Activated T-cell treated with anti-CD3 and anti-CD28 coated beads for 4 hours (primary cell): ENCODE results near the gene IFT27.

Experiments
- DNase-seq: peaks from one replicate; pipeline ENCODE4 v3.0.0-alpha.2; 2020

IFT27 gene

GRCh38 chr22:36796552-36797175 lies 20.7 kb upstream of the IFT27 start:
- no peak for DNase-seq

GRCh38 chr22:36795633-36796032 lies 19.7 kb upstream of the IFT27 start:
- no peak for DNase-seq

- no peak for DNase-seq
Measured at GRCh38 chr22:36790648-36791047, 14.7 kb upstream of the IFT27 start.

- DNase-seq = no peak
Measured at GRCh38 chr22:36787204-36787988, 11.5 kb upstream of the IFT27 start.

- DNase-seq = no peak
Measured at GRCh38 chr22:36783743-36784142, 7.8 kb upstream of the IFT27 start.

GRCh38 chr22:36781656-36782627 lies 6.0 kb upstream of the IFT27 start:
- DNase-seq = peak; percentile 85

GRCh38 chr22:36778020-36778419 lies 2.1 kb upstream of the IFT27 start:
- DNase-seq = no peak

- no peak for DNase-seq
Measured at GRCh38 chr22:36776722-36777121, 803 bp upstream of the IFT27 start.

GRCh38 chr22:36775586-36775963 lies 344 bp downstream of the IFT27 start:
- DNase-seq = peak; percentile 15

GRCh38 chr22:36773935-36774334 lies 2.0 kb downstream of the IFT27 start:
- DNase-seq = no peak

GRCh38 chr22:36772451-36772850 lies 3.5 kb downstream of the IFT27 start:
- DNase-seq = no peak

GRCh38 chr22:36771356-36772063 lies 4.4 kb downstream of the IFT27 start:
- no peak for DNase-seq

GRCh38 chr22:36770513-36771231 lies 5.2 kb downstream of the IFT27 start:
- DNase-seq = no peak

- no peak for DNase-seq
Measured at GRCh38 chr22:36769541-36770512, 6.1 kb downstream of the IFT27 start.

GRCh38 chr22:36768616-36769015 lies 7.3 kb downstream of the IFT27 start:
- DNase-seq = no peak

GRCh38 chr22:36768141-36768540 lies 7.8 kb downstream of the IFT27 start:
- DNase-seq = no peak

GRCh38 chr22:36767035-36767775 lies 8.7 kb downstream of the IFT27 start:
- DNase-seq = no peak

GRCh38 chr22:36765943-36766450 lies 9.9 kb downstream of the IFT27 start:
- DNase-seq = no peak

- DNase-seq = no peak
Measured at GRCh38 chr22:36765131-36765942, 10.6 kb downstream of the IFT27 start.
